SK-N-MC (cell line): ENCODE data around the gene FAM136A.

Experiments used
- DNase-seq: peaks from one replicate; pipeline ENCODE4 v3.0.0-alpha.2; 2011; ENCODE audit warnings: low read depth, low spot score
- H3K27ac ChIP-seq: fragments of 200-600 bp; sonication (generic); 2 replicates; pipeline ENCODE4 v1.5.1; 2016; ENCODE audit warnings: mixed run types
- H3K36me3 ChIP-seq: fragments of 200-600 bp; sonication (generic); 2 replicates; pipeline ENCODE4 v1.6.1; 2017; ENCODE audit warnings: antibody characterized with exemption, low read length, mixed read lengths; ENCODE audit not compliant: insufficient read depth
- H3K4me3 ChIP-seq: fragments of 200-600 bp; sonication (generic); 2 replicates; pipeline ENCODE4 v1.5.1; 2016
- H3K9ac ChIP-seq: fragments of 200-600 bp; sonication (generic); 2 replicates; pipeline ENCODE4 v1.8.0; 2017; ENCODE audit warnings: mixed run types, mixed read lengths; ENCODE audit not compliant: insufficient read length
- H3K9me3 ChIP-seq: fragments of 200-600 bp; sonication (generic); 2 replicates; pipeline ENCODE4 v1.6.1; 2017; ENCODE audit warnings: low read depth, mild to moderate bottlenecking, antibody characterized with exemption, low read length, moderate library complexity, mixed read lengths
- EZH2 ChIP-seq: fragments of 200-600 bp; sonication (generic); IDR thresholded peaks from one replicate; pipeline ENCODE4 v1.6.1; 2017; ENCODE audit warnings: antibody characterized with exemption
- FOXP2 ChIP-seq: optimal IDR thresholded peaks from 2 replicates; pipeline ENCODE3; 2011; ENCODE audit warnings: mild to moderate bottlenecking, moderate library complexity; ENCODE audit not compliant: insufficient read depth; ENCODE audit errors: extremely low read length, control extremely low read depth
- POLR2AphosphoS5 ChIP-seq: IDR thresholded peaks from 2 replicates; pipeline ENCODE4 v1.6.1; 2012; ENCODE audit warnings: mild to moderate bottlenecking, low read depth, low read length, borderline replicate concordance

The FAM136A gene

DNA sequence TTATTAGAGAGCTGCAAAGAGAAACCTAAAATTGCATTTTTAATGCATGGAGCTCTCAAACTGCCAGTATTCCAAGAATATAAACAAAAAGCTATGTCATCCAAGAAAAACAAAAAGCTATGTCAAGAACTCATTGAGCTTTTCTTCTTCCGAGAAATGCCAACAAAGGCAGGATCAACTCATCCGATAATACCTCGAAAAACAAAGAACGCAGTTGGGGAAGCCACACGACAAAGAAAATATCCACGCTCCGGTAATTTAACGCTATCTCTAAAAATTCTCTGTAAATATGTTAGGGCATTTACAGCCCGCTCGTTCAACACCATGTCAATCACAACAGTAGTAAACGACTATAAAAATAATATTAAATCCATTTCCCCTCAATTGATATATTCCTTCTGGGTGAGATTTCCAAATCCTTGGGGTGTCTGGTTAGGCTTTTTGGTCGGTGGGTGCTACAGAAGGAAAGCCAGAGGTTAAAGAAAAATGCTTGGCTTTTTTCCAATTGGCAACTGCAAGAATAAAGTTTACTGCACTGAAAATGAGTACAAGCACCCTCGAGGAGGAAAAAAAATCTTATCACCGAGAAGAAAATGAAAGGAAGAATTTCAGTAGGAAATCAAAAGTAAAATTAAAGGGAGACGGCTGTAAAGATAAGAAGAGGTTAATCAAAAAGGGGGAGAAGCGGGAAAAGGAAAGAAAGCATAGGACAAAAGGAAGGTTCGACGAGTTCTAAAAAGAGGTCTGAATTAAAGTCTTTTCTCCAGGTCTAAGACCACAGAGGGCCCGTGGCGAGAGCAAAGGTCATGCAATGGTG is 54.3 kb downstream of the FAM136A start:
- peaks cover 13% of the 10 kb centered on the region for H3K36me3 ChIP-seq
- no peak for DNase-seq
- H3K4me3 ChIP-seq, result peak overlapping the region; percentile 93
- peak overlapping the region; percentile 98 for H3K27ac ChIP-seq
- peak overlapping the region; percentile 98 for H3K9ac ChIP-seq
- no peaks in the 10 kb centered on the region for H3K9me3 ChIP-seq
- TF ChIP-seq EZH2, result no peak
- no peak for TF ChIP-seq FOXP2
- no peak for TF ChIP-seq POLR2AphosphoS5
